ENCODE data around the gene FEN1. TPM values are rescaled to one million over a fixed set of nuclear protein-coding genes. Genes with fewer than 3 reads are reported as not detected.

Gene FEN1
- total RNA-seq, 1 experiment from 2014 or later = 86.1 TPM

- ChIA-PET CTCF (interaction anchor here (0.8 to 4.6 kb wide), 14 partner anchors 10 to 292 kb away, joined by 3 to 57 read pairs (median 8); partner anchors contain the start of genes FADS2, FEN1 and TMEM258), POLR2A (interaction anchor here (0.5 to 3.8 kb wide), 11 partner anchors 12 to 296 kb away, joined by 3 to 60 read pairs (median 6); partner anchors contain the start of genes FADS2, FEN1, FTH1 and TMEM258)
- peaks cover 8% of the 10 kb centered on the region for H3K36me3 ChIP-seq (ENCODE audit: control insufficient read depth, insufficient read depth, low read length)
- peaks cover 18% of the 10 kb centered on the region for H3K4me1 Mint-ChIP-seq (ENCODE audit: low read depth, unreplicated experiment)
- H3K27me3 ChIP-seq (replicated peaks; ENCODE audit: control insufficient read depth, insufficient read depth, low read length) = no peaks in the 10 kb centered on the region
- TF ChIP-seq CTCF (IDR thresholded peaks at IDR 0.05; ENCODE audit: insufficient read depth in 1 of 2, low read depth in 1 of 2, low read length in 1 of 2, severe bottlenecking in 1 of 2, unreplicated experiment in 1 of 2) = peak in 1 of 2 experiments; percentile 14
- no peaks in the 10 kb centered on the region for H3K27me3 Mint-ChIP-seq (ENCODE audit: insufficient read depth, unreplicated experiment)
- peak; percentile 76 to 81 for DNase-seq
- peaks cover 16% of the 10 kb centered on the region for H3K4me1 ChIP-seq
- H3K9me3 Mint-ChIP-seq (ENCODE audit: unreplicated experiment) = no peaks in the 10 kb centered on the region
- H3K27ac Mint-ChIP-seq (ENCODE audit: unreplicated experiment) = peak overlapping the region; percentile 90
- H3K9me3 ChIP-seq = no peaks in the 10 kb centered on the region
- TSS peak; percentile 17 for BruUV-seq (replicated peaks)
- H3K4me3 ChIP-seq (ENCODE audit: low read depth, low read length) = peak overlapping the region; percentile 85
- peaks cover 59% of the 10 kb centered on the region for H3K36me3 Mint-ChIP-seq (ENCODE audit: insufficient read depth, unreplicated experiment)
- H3K4me3 Mint-ChIP-seq (ENCODE audit: unreplicated experiment) = peak overlapping the region; percentile 81
- intact Hi-C loops (cut with micrococcal nuclease; ENCODE audit: unreplicated experiment) = loop anchor here (1.0 to 5.0 kb wide), 4 partner anchors 19 to 151 kb away; partner anchors contain the start of genes FADS3 and FTH1
Measured at GRCh38 chr11:61815790-61816735, 23.4 kb downstream of the FEN1 start.

- intact Hi-C loops (cut with micrococcal nuclease; ENCODE audit: unreplicated experiment) = loop anchor here (1.0 to 5.0 kb wide), 3 partner anchors 74 to 150 kb away; partner anchors contain the start of genes FADS3 and FTH1
- CTCF ChIA-PET = interaction anchor here (0.8 to 4.6 kb wide), 5 partner anchors 11 to 265 kb away, joined by 3 to 57 read pairs (median 4); partner anchors contain the start of genes FADS2, FEN1 and TMEM258
Measured at GRCh38 chr11:61816736-61817455, 24.2 kb downstream of the FEN1 start, which contains the start of gene FADS1. Gene FADS1, minus strand, starts transcription at chr11:61817003. Its CDS starts 74 bp downstream, at chr11:61816929.

More at GRCh38 chr11:61816736-61817455, 24.2 kb downstream of the FEN1 start, which contains the start of gene FADS1:
- peaks cover 18% of the 10 kb centered on the region for H3K4me1 Mint-ChIP-seq (ENCODE audit: low read depth, unreplicated experiment)
- DNase-seq = peak; percentile 98 to 99
- no peaks in the 10 kb centered on the region for H3K9me3 ChIP-seq
- H3K27me3 ChIP-seq (replicated peaks; ENCODE audit: control insufficient read depth, insufficient read depth, low read length) = no peaks in the 10 kb centered on the region
- no peaks in the 10 kb centered on the region for H3K27me3 Mint-ChIP-seq (ENCODE audit: insufficient read depth, unreplicated experiment)
- no TSS peak for BruUV-seq (replicated peaks)
- peaks cover 16% of the 10 kb centered on the region for H3K4me1 ChIP-seq
- H3K9me3 Mint-ChIP-seq (ENCODE audit: unreplicated experiment) = no peaks in the 10 kb centered on the region
- H3K36me3 Mint-ChIP-seq (ENCODE audit: insufficient read depth, unreplicated experiment) = peaks cover 51% of the 10 kb centered on the region
- H3K4me3 Mint-ChIP-seq (ENCODE audit: unreplicated experiment) = peak within 1 kb of the TSS; percentile 81
- TF ChIP-seq CTCF (IDR thresholded peaks at IDR 0.05; ENCODE audit: insufficient read depth in 1 of 2, low read depth in 1 of 2, low read length in 1 of 2, severe bottlenecking in 1 of 2, unreplicated experiment in 1 of 2) = peak; percentile 72 to 95
- peak within 1 kb of the TSS; percentile 85 for H3K4me3 ChIP-seq (ENCODE audit: low read depth, low read length)
- H3K27ac Mint-ChIP-seq (ENCODE audit: unreplicated experiment) = peak within 1 kb of the TSS; percentile 90
- H3K36me3 ChIP-seq (ENCODE audit: control insufficient read depth, insufficient read depth, low read length) = peaks cover 8% of the 10 kb centered on the region
- POLR2A ChIA-PET = interaction anchor here (0.5 to 3.8 kb wide), 6 partner anchors 15 to 775 kb away, joined by 3 to 60 read pairs (median 3); partner anchors contain the start of genes FEN1, TMEM258 and TUT1

Measured in Caco-2 (cell line).